ENCODE data around the gene FAM151B. TPM values are rescaled to one million over a fixed set of nuclear protein-coding genes. Genes with fewer than 3 reads are reported as not detected.

FAM151B gene
- total and polyA plus RNA-seq, 2 of the 8 experiments (the other 6 are each of a cell fraction or from before 2014, with no cell fraction given), result 0.62 to 1.1 TPM

- no peak overlapping the region for H3K56ac ChIP-seq (replicated peaks; ENCODE audit: insufficient read length, low read depth, low read length)
- CTCF ChIA-PET (ENCODE audit: partially characterized antibody), result no interaction called here
- H3K4me3 ChIP-seq (ENCODE audit: extremely low read depth in 1 of 4, insufficient read depth in 2 of 4, low read depth in 3 of 4, low read length in 4 of 4), result no peak overlapping the region
- H3K4me1 ChIP-seq (replicated peaks in 1 of 4; ENCODE audit: control insufficient read depth in 3 of 4, insufficient read depth in 4 of 4, low read length in 3 of 4), result no peaks in the 10 kb centered on the region
- H3K9ac ChIP-seq (replicated peaks in 1 of 4; ENCODE audit: extremely low read depth in 1 of 4, low read depth in 3 of 4, low read length in 3 of 4), result no peak overlapping the region
- no peak overlapping the region for H3K27ac ChIP-seq (ENCODE audit: low read depth, low read length)
- no peaks in the 10 kb centered on the region for H3K27me3 ChIP-seq (replicated peaks in 1 of 4; ENCODE audit: control insufficient read depth in 3 of 4, extremely low read depth in 1 of 4, insufficient read depth in 3 of 4, low read length in 3 of 4)
- WGBS, 2 experiments (ENCODE audit: extremely low coverage in 1 of 2, insufficient coverage in 1 of 2, insufficient read length in 1 of 2, insufficient replicate concordance in 2 of 2, low coverage in 1 of 2, low lambda C conversion rate in 2 of 2, missing lambda C conversion rate in 1 of 2), result 76 to 95% methylated on average over 1 to 2 of the region's 2 CpGs
- no peak overlapping the region for H2BK5ac ChIP-seq (ENCODE audit: low read depth, low read length)
- no peak overlapping the region for H4K8ac ChIP-seq (ENCODE audit: extremely low read depth, insufficient read depth, low read length)
- no peaks in the 10 kb centered on the region for H4K20me1 ChIP-seq (replicated peaks in 1 of 2; ENCODE audit: control insufficient read depth in 1 of 2, insufficient read depth in 2 of 2, low read length in 2 of 2)
- H3K14ac ChIP-seq (ENCODE audit: insufficient read length), result no peak overlapping the region
- no peaks in the 10 kb centered on the region for H3K23me2 ChIP-seq (ENCODE audit: low read depth, low read length)
- FAIRE-seq, result no peak
- no peak overlapping the region for H2AK5ac ChIP-seq (ENCODE audit: low read depth, low read length)
- no peak overlapping the region for H2AFZ ChIP-seq (ENCODE audit: low read length)
- no peak overlapping the region for H3K23ac ChIP-seq (ENCODE audit: insufficient read length)
- no peak overlapping the region for H4K5ac ChIP-seq (ENCODE audit: insufficient read length, low read depth, low read length)
- no peak overlapping the region for H2BK15ac ChIP-seq (ENCODE audit: low read length)
- H2BK12ac ChIP-seq (ENCODE audit: low read depth, low read length), result no peak overlapping the region
- H3K79me1 ChIP-seq (ENCODE audit: low read depth, low read length), result no peaks in the 10 kb centered on the region
- H3K18ac ChIP-seq (ENCODE audit: extremely low read depth, low read length), result no peak overlapping the region
- H3K4ac ChIP-seq (replicated peaks; ENCODE audit: insufficient read length, low read depth, low read length), result no peak overlapping the region
- H3K4me2 ChIP-seq (ENCODE audit: insufficient read depth in 1 of 2, low read depth in 2 of 2, low read length in 2 of 2), result no peak overlapping the region
- H3K79me2 ChIP-seq (ENCODE audit: control insufficient read depth in 1 of 2, insufficient read depth in 2 of 2, low read length in 2 of 2), result no peaks in the 10 kb centered on the region
- no peaks in the 10 kb centered on the region for H3K9me3 ChIP-seq (ENCODE audit: insufficient read depth in 2 of 2, low read depth in 1 of 2, low read length in 1 of 2)
- H2BK20ac ChIP-seq (ENCODE audit: low read length), result no peak overlapping the region
- H4K91ac ChIP-seq (replicated peaks; ENCODE audit: insufficient read length, low read length), result no peak overlapping the region
- H2BK120ac ChIP-seq (replicated peaks; ENCODE audit: low read depth, low read length), result no peak overlapping the region
- POLR2A ChIA-PET (ENCODE audit: partially characterized antibody), result no interaction called here
- DNase-seq (ENCODE audit: low read depth in 1 of 2, low spot score in 2 of 2), result no peak
- no peaks in the 10 kb centered on the region for H3K36me3 ChIP-seq (ENCODE audit: control insufficient read depth in 2 of 4, insufficient read depth in 4 of 4, low read length in 3 of 4)
- no peak for TF ChIP-seq KDM4A (IDR thresholded peaks at IDR 0.05; ENCODE audit: low read depth, low read length, severe bottlenecking)
- no peak for TF ChIP-seq EZH2 (IDR thresholded peaks at IDR 0.05; ENCODE audit: low read depth, low read length, severe bottlenecking)
- no peak for TF ChIP-seq TBP (IDR thresholded peaks at IDR 0.05; ENCODE audit: low read depth, low read length)
- TF ChIP-seq CBX5 (IDR thresholded peaks at IDR 0.05; ENCODE audit: low read depth, low read length), result no peak
- TF ChIP-seq CTCF (IDR thresholded peaks at IDR 0.05; ENCODE audit: control extremely low read depth in 1 of 3, insufficient read depth in 1 of 3, low read depth in 1 of 3, low read length in 3 of 3), result no peak
- no peak for TF ChIP-seq E2F6 (IDR thresholded peaks at IDR 0.05)
- no peak for TF ChIP-seq ATF3 (IDR thresholded peaks at IDR 0.05; ENCODE audit: insufficient read depth, low read depth, low read length)
- TF ChIP-seq NANOG (IDR thresholded peaks at IDR 0.05; ENCODE audit: insufficient read depth, low read depth, low read length, poor library complexity, severe bottlenecking), result no peak
- TF ChIP-seq PHF8 (conservative IDR thresholded peaks at IDR 0.05; ENCODE audit: low read depth, low read length), result no peak
- no peak for TF ChIP-seq NRF1 (IDR thresholded peaks at IDR 0.05; ENCODE audit: low read depth, low read length)
These were observed 91.2 kb downstream of the FAM151B start for GRCh38 chr5:80579050-80579449.
